ENCODE results near the gene CBFB. TPM values are rescaled to one million over a fixed set of nuclear protein-coding genes. Genes with fewer than 3 reads are reported as not detected.

CBFB gene
- polyA plus RNA-seq, 2 donors = 15.3 to 17.0 TPM

DNA sequence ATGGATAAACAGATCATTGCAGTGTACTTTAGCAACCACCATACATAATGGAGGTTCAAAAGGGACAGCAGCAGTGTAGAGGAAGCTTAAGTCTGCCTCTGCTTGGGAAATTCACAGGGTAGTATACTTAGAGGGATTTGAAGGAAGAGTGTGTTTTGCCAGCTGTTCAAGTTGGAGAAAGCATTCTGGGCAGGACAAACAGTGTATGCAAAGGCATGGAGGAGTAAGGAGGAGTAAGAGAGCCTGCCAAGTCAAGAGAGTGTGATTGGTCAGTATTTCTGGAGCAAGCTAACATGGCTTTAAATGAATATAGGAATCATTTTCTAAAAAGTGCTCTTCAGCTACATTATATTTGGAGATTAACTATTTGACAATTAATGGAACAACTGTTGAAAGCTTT lies 57.9 kb downstream of the CBFB start:
- Histone ChIP-seq H3K9me3 (ENCODE audit: control insufficient read depth in 2 of 2, insufficient read depth in 1 of 2, low read depth in 1 of 2, low read length in 1 of 2) (no peaks in the 10 kb centered on the region), H3K27ac (ENCODE audit: low read depth in 2 of 2, low read length in 1 of 2) (no peak overlapping the region), H3K4me1 (ENCODE audit: control insufficient read depth in 2 of 2, insufficient read depth in 2 of 2, low read length in 1 of 2) (no peaks in the 10 kb centered on the region), H3K27me3 (ENCODE audit: control insufficient read depth in 1 of 2, insufficient read depth in 2 of 2, low read length in 2 of 2) (no peaks in the 10 kb centered on the region), H3K36me3 (ENCODE audit: control insufficient read depth in 2 of 2, insufficient read depth in 2 of 2, low read length in 1 of 2) (peaks cover 0 to 4% of the 10 kb centered on the region in 2 donors), H3K4me3 (ENCODE audit: low read depth in 1 of 2, low read length in 2 of 2) (no peak overlapping the region)

DNA sequence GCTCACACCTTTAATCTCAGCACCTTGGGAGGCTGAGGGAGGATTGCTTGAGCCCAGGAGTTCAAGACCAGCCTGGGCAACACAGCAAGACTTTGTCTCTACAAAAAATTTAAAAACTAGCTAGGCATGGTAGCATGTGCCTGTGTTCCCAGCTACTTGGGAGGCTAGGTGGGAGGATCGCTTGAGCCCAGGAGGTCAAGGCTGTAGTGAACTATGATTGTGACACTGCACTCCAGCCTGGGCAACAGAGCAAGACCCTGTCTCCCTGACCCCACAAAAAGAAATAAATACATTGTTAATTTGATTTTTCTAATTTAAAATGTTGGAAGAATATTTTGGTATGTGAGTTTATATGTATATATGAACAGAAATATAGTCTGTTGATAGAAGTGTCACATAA lies 58.3 kb downstream of the CBFB start:
- Histone ChIP-seq H3K4me3 (ENCODE audit: low read depth in 1 of 2, low read length in 2 of 2) (no peak overlapping the region), H3K27me3 (ENCODE audit: control insufficient read depth in 1 of 2, insufficient read depth in 2 of 2, low read length in 2 of 2) (no peaks in the 10 kb centered on the region), H3K4me1 (ENCODE audit: control insufficient read depth in 2 of 2, insufficient read depth in 2 of 2, low read length in 1 of 2) (no peaks in the 10 kb centered on the region), H3K36me3 (ENCODE audit: control insufficient read depth in 2 of 2, insufficient read depth in 2 of 2, low read length in 1 of 2) (peaks cover 0 to 4% of the 10 kb centered on the region in 2 donors), H3K27ac (ENCODE audit: low read depth in 2 of 2, low read length in 1 of 2) (no peak overlapping the region), H3K9me3 (ENCODE audit: control insufficient read depth in 2 of 2, insufficient read depth in 1 of 2, low read depth in 1 of 2, low read length in 1 of 2) (no peaks in the 10 kb centered on the region)
- 91 to 93% methylated on average over 1 of the region's 1 CpG for WGBS, 2 donors

DNA sequence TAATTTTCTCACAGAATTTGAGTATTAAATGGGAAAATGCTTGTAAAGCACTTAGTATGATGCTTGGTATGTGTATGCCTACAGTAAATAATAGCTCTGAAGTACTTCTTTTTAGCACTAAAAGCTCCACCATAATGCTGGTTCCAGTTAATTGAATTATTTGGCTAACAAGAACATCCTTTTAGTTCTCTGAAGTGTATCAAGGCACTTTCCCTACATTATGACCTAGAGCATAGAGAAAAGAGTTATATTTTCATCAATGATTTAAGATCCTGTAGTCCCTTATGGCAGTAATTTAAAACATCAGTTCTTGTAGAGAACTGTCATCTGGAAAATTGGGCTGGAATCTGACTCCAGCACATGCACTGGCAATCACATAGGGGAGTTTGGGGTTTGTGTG lies 58.9 kb downstream of the CBFB start:
- Histone ChIP-seq H3K4me3 (ENCODE audit: low read depth in 1 of 2, low read length in 2 of 2) (no peak overlapping the region), H3K4me1 (ENCODE audit: control insufficient read depth in 2 of 2, insufficient read depth in 2 of 2, low read length in 1 of 2) (no peaks in the 10 kb centered on the region), H3K27ac (ENCODE audit: low read depth in 2 of 2, low read length in 1 of 2) (no peak overlapping the region), H3K27me3 (ENCODE audit: control insufficient read depth in 1 of 2, insufficient read depth in 2 of 2, low read length in 2 of 2) (no peaks in the 10 kb centered on the region), H3K36me3 (ENCODE audit: control insufficient read depth in 2 of 2, insufficient read depth in 2 of 2, low read length in 1 of 2) (peaks cover 0 to 4% of the 10 kb centered on the region in 2 donors), H3K9me3 (ENCODE audit: control insufficient read depth in 2 of 2, insufficient read depth in 1 of 2, low read depth in 1 of 2, low read length in 1 of 2) (no peaks in the 10 kb centered on the region)

- no peak overlapping the region for H3K4me3 ChIP-seq (ENCODE audit: low read depth in 1 of 2, low read length in 2 of 2)
- H3K27ac ChIP-seq (ENCODE audit: low read depth in 2 of 2, low read length in 1 of 2) = no peak overlapping the region
- no peaks in the 10 kb centered on the region for H3K9me3 ChIP-seq (ENCODE audit: control insufficient read depth in 2 of 2, insufficient read depth in 1 of 2, low read depth in 1 of 2, low read length in 1 of 2)
- H3K36me3 ChIP-seq (ENCODE audit: control insufficient read depth in 2 of 2, insufficient read depth in 2 of 2, low read length in 1 of 2) = peaks cover 0 to 4% of the 10 kb centered on the region in 2 donors
- no peaks in the 10 kb centered on the region for H3K4me1 ChIP-seq (ENCODE audit: control insufficient read depth in 2 of 2, insufficient read depth in 2 of 2, low read length in 1 of 2)
- H3K27me3 ChIP-seq (ENCODE audit: control insufficient read depth in 1 of 2, insufficient read depth in 2 of 2, low read length in 2 of 2) = no peaks in the 10 kb centered on the region
- 73 to 77% methylated on average over 4 of the region's 4 CpGs for WGBS, 2 donors
These were observed 59.6 kb downstream of the CBFB start for GRCh38 chr16:67088551-67088950.

- no peak overlapping the region for H3K4me3 ChIP-seq (ENCODE audit: low read depth in 1 of 2, low read length in 2 of 2)
- peaks cover 0 to 4% of the 10 kb centered on the region in 2 donors for H3K36me3 ChIP-seq (ENCODE audit: control insufficient read depth in 2 of 2, insufficient read depth in 2 of 2, low read length in 1 of 2)
- no peaks in the 10 kb centered on the region for H3K4me1 ChIP-seq (ENCODE audit: control insufficient read depth in 2 of 2, insufficient read depth in 2 of 2, low read length in 1 of 2)
- H3K9me3 ChIP-seq (ENCODE audit: control insufficient read depth in 2 of 2, insufficient read depth in 1 of 2, low read depth in 1 of 2, low read length in 1 of 2) = no peaks in the 10 kb centered on the region
- H3K27me3 ChIP-seq (ENCODE audit: control insufficient read depth in 1 of 2, insufficient read depth in 2 of 2, low read length in 2 of 2) = no peaks in the 10 kb centered on the region
- no peak overlapping the region for H3K27ac ChIP-seq (ENCODE audit: low read depth in 2 of 2, low read length in 1 of 2)
These were observed 60.2 kb downstream of the CBFB start for GRCh38 chr16:67089101-67089500.

GRCh38 chr16:67091906-67092566 lies 63.1 kb downstream of the CBFB start:
- Histone ChIP-seq H3K36me3 (ENCODE audit: control insufficient read depth in 2 of 2, insufficient read depth in 2 of 2, low read length in 1 of 2) (peaks cover 0 to 2% of the 10 kb centered on the region in 2 donors), H3K27ac (ENCODE audit: low read depth in 2 of 2, low read length in 1 of 2) (no peak overlapping the region), H3K4me3 (ENCODE audit: low read depth in 1 of 2, low read length in 2 of 2) (no peak overlapping the region), H3K9me3 (ENCODE audit: control insufficient read depth in 2 of 2, insufficient read depth in 1 of 2, low read depth in 1 of 2, low read length in 1 of 2) (no peaks in the 10 kb centered on the region), H3K27me3 (ENCODE audit: control insufficient read depth in 1 of 2, insufficient read depth in 2 of 2, low read length in 2 of 2) (no peaks in the 10 kb centered on the region), H3K4me1 (ENCODE audit: control insufficient read depth in 2 of 2, insufficient read depth in 2 of 2, low read length in 1 of 2) (no peaks in the 10 kb centered on the region)
- 91 to 94% methylated on average over 4 of the region's 4 CpGs for WGBS, 2 donors

DNA sequence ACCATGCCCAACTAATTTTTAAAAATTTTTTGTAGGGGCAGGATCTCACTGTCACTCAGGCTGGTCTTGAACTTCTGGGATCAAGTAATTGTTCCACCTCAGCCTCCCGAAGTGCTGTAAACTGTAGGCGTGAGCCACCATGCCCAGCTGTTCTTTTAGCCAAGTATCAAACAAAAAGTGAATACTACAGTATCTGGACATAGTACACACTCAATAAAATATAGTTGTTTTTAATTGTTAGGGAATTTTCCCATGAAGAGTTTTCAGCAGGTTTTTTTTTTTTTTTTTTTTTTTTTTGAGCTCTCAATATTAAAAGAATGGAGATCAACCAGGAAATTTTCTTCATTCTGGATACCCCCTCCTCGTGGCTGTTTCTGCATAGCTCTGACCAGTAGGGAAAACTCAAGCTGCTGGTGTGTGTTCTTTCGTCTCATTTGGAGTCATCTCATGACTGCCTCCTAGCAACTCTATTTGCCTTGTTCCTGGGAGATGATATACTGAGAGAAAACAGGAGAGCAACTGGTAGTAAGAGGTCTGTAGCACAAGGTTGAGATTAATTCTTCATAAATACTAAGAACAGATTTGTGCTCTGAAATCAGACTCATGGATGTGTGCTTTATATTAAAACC lies 64.3 kb downstream of the CBFB start:
- H3K9me3 ChIP-seq (ENCODE audit: control insufficient read depth in 2 of 2, insufficient read depth in 1 of 2, low read depth in 1 of 2, low read length in 1 of 2) = no peaks in the 10 kb centered on the region
- peaks cover 0 to 2% of the 10 kb centered on the region in 2 donors for H3K36me3 ChIP-seq (ENCODE audit: control insufficient read depth in 2 of 2, insufficient read depth in 2 of 2, low read length in 1 of 2)
- no peak overlapping the region for H3K4me3 ChIP-seq (ENCODE audit: low read depth in 1 of 2, low read length in 2 of 2)
- H3K27me3 ChIP-seq (ENCODE audit: control insufficient read depth in 1 of 2, insufficient read depth in 2 of 2, low read length in 2 of 2) = no peaks in the 10 kb centered on the region
- H3K4me1 ChIP-seq (ENCODE audit: control insufficient read depth in 2 of 2, insufficient read depth in 2 of 2, low read length in 1 of 2) = no peaks in the 10 kb centered on the region
- WGBS, 2 donors = 80 to 90% methylated on average over 4 of the region's 4 CpGs
- no peak overlapping the region for H3K27ac ChIP-seq (ENCODE audit: low read depth in 2 of 2, low read length in 1 of 2)

- no peak overlapping the region for H3K4me3 ChIP-seq (ENCODE audit: low read depth in 1 of 2, low read length in 2 of 2)
- no peak overlapping the region for H3K27ac ChIP-seq (ENCODE audit: low read depth in 2 of 2, low read length in 1 of 2)
- H3K9me3 ChIP-seq (ENCODE audit: control insufficient read depth in 2 of 2, insufficient read depth in 1 of 2, low read depth in 1 of 2, low read length in 1 of 2) = no peaks in the 10 kb centered on the region
- no peaks in the 10 kb centered on the region for H3K4me1 ChIP-seq (ENCODE audit: control insufficient read depth in 2 of 2, insufficient read depth in 2 of 2, low read length in 1 of 2)
- WGBS, 2 donors = 89 to 94% methylated on average over 2 of the region's 2 CpGs
- no peaks in the 10 kb centered on the region for H3K36me3 ChIP-seq (ENCODE audit: control insufficient read depth in 2 of 2, insufficient read depth in 2 of 2, low read length in 1 of 2)
- no peaks in the 10 kb centered on the region for H3K27me3 ChIP-seq (ENCODE audit: control insufficient read depth in 1 of 2, insufficient read depth in 2 of 2, low read length in 2 of 2)
These were observed 69.7 kb downstream of the CBFB start for GRCh38 chr16:67098599-67098998.

GRCh38 chr16:67100569-67101310 lies 71.8 kb downstream of the CBFB start:
- Histone ChIP-seq H3K9me3 (ENCODE audit: control insufficient read depth in 2 of 2, insufficient read depth in 1 of 2, low read depth in 1 of 2, low read length in 1 of 2) (no peaks in the 10 kb centered on the region), H3K4me1 (ENCODE audit: control insufficient read depth in 2 of 2, insufficient read depth in 2 of 2, low read length in 1 of 2) (peaks cover 0 to 2% of the 10 kb centered on the region in 2 donors), H3K36me3 (ENCODE audit: control insufficient read depth in 2 of 2, insufficient read depth in 2 of 2, low read length in 1 of 2) (no peaks in the 10 kb centered on the region), H3K27ac (ENCODE audit: low read depth in 2 of 2, low read length in 1 of 2) (no peak overlapping the region), H3K4me3 (ENCODE audit: low read depth in 1 of 2, low read length in 2 of 2) (no peak overlapping the region), H3K27me3 (ENCODE audit: control insufficient read depth in 1 of 2, insufficient read depth in 2 of 2, low read length in 2 of 2) (no peaks in the 10 kb centered on the region)
- 96 to 100% methylated on average over 1 of the region's 1 CpG for WGBS, 2 donors
